ENCODE measurements around the gene LRRC7. TPM values are rescaled to one million over a fixed set of nuclear protein-coding genes. Genes with fewer than 3 reads are reported as not detected.

Gene LRRC7
- total RNA-seq, 4 donors from 2014 or later, result 0.40 to 1.7 (median 0.63) TPM

DNA sequence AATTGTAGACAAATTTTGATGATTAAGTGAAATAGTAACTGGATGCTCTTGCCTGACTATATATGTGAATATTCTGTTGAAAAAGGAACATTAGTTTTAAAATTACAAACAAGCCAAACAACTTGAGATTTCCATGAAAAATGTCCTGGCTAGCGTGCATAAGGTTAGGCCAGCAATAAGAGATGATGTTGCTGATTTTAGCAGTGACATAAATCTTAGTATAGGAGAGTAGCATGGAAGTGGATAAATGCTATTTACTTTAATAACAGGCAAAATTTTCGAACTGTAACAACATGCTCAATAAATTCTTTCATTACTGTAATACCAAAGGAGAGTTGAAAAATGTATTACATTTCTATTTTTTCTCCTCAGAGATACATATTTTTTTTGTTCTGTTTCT lies 266.6 kb downstream of the LRRC7 start:
- H3K36me3 ChIP-seq, result no peaks in the 10 kb centered on the region
- no peaks in the 10 kb centered on the region for H3K9me3 ChIP-seq
- no peak overlapping the region for H3K4me3 ChIP-seq
- DNase-seq, result no peak
- no peak overlapping the region for H3K27ac ChIP-seq
- no peaks in the 10 kb centered on the region for H3K4me1 ChIP-seq
- no peaks in the 10 kb centered on the region for H3K27me3 ChIP-seq
- TF ChIP-seq, protein P1, sequence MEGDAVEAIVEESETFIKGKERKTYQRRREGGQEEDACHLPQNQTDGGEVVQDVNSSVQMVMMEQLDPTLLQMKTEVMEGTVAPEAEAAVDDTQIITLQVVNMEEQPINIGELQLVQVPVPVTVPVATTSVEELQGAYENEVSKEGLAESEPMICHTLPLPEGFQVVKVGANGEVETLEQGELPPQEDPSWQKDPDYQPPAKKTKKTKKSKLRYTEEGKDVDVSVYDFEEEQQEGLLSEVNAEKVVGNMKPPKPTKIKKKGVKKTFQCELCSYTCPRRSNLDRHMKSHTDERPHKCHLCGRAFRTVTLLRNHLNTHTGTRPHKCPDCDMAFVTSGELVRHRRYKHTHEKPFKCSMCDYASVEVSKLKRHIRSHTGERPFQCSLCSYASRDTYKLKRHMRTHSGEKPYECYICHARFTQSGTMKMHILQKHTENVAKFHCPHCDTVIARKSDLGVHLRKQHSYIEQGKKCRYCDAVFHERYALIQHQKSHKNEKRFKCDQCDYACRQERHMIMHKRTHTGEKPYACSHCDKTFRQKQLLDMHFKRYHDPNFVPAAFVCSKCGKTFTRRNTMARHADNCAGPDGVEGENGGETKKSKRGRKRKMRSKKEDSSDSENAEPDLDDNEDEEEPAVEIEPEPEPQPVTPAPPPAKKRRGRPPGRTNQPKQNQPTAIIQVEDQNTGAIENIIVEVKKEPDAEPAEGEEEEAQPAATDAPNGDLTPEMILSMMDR (IDR thresholded peaks at IDR 0.05), result no peak
- no peak for TF ChIP-seq POLR2A (IDR thresholded peaks at IDR 0.05)

DNA sequence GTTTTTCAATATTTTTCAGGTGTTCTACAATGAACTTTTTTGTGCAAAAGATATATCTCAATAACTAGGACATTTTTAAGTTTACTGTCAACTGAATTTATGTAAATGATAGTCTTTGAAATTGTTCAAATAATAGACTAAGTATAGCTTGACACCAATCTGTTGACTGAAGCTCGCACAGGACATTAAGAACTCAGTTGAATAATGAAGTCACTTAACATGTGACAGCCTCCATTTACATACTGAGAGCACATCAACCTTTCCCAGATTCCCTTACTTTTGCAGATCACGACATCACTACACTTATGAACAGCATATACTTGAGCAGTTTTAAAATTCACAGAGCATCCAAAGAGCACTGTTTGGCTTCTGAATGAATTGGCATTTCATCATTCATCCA lies 268.2 kb downstream of the LRRC7 start:
- no peaks in the 10 kb centered on the region for H3K4me1 ChIP-seq
- H3K9me3 ChIP-seq, result no peaks in the 10 kb centered on the region
- DNase-seq, result no peak
- TF ChIP-seq, protein P1 (IDR thresholded peaks at IDR 0.05), result no peak
- no peak for TF ChIP-seq POLR2A (IDR thresholded peaks at IDR 0.05)
- H3K36me3 ChIP-seq, result no peaks in the 10 kb centered on the region
- no peak overlapping the region for H3K27ac ChIP-seq
- no peak overlapping the region for H3K4me3 ChIP-seq
- H3K27me3 ChIP-seq, result no peaks in the 10 kb centered on the region

DNA sequence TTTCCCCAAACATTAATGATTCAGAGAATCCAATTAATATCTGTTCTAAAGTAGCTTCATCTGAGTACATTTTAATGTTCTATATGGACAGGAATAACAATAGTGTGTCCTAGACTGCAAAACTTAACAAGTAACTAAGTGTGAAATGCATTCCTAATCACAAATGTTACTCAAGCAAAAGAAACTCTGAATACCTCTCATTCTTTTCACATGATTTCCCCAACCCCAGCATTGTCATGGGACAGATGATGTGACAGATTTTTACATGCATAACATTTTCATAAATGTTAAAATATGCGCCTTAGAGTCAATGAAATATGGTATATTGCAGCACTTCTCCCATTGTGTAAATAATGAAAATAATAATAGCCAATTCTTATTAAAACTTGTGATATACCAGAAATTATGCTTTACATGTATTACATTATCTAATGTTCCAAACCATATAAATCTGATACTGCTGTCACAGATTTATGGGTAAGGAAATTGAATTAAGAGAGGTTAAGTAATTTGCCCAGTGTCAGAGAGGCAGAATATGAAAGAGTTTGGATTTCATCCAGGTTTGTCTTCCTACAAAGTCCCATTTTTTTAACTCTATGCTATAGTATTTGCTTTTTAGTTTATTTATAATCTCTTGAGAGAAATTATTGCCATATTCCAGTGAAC lies 269.4 kb downstream of the LRRC7 start:
- Histone ChIP-seq H3K4me1 (no peaks in the 10 kb centered on the region), H3K4me3 (no peak overlapping the region), H3K27ac (no peak overlapping the region), H3K27me3 (no peaks in the 10 kb centered on the region), H3K36me3 (no peaks in the 10 kb centered on the region), H3K9me3 (no peaks in the 10 kb centered on the region)
- DNase-seq, result no peak
- TF ChIP-seq POLR2A (IDR thresholded peaks at IDR 0.05), result no peak
- TF ChIP-seq, protein P1 (IDR thresholded peaks at IDR 0.05), result no peak

DNA sequence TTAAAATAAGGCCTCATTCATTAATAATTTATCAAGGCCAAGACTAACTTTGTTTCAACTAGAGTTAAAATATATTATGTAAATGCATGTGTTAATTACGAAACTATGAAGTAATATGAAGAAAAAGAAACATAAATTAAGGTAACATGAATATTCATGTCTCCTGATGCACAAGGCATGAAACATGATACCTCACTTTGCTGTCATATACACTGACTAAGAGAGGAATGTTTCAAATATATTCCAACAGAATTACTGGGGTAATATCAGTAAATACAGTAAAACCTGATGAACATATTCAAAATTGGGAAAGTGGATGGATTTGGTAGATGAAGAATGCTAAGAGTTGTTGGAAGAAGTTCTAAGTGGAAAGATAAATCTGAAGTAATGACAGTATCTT lies 274.6 kb downstream of the LRRC7 start:
- no peak for DNase-seq

DNA sequence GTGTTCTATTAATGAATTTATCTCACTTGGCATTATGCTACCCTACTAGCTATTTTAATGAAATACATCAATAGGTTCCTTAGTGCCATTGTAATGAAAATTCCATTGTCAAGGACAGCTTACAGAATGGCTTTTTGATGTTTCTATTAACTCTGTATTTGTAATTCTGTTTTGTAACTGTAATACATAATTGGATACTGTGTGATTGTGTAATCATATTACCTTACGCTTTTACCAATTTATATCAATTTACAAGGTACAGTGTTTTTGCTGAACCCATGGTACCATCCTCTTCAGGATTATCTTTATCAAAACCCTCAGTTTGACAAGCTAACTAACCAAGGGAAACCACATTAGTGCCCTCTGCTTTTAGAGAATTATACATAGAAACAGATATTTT lies 277.9 kb downstream of the LRRC7 start:
- Histone ChIP-seq H3K4me1 (no peaks in the 10 kb centered on the region), H3K36me3 (no peaks in the 10 kb centered on the region), H3K9me3 (no peaks in the 10 kb centered on the region), H3K4me3 (no peak overlapping the region), H3K27me3 (no peaks in the 10 kb centered on the region), H3K27ac (no peak overlapping the region)
- TF ChIP-seq POLR2A (IDR thresholded peaks at IDR 0.05), result no peak
- TF ChIP-seq, protein P1 (IDR thresholded peaks at IDR 0.05), result no peak
- no peak for DNase-seq

More for the DNA sequence above, 274.6 kb downstream of the LRRC7 start:
- TF ChIP-seq, protein P1 (IDR thresholded peaks at IDR 0.05), result no peak
- no peak for TF ChIP-seq POLR2A (IDR thresholded peaks at IDR 0.05)
- no peaks in the 10 kb centered on the region for H3K9me3 ChIP-seq
- H3K27me3 ChIP-seq, result no peaks in the 10 kb centered on the region
- no peaks in the 10 kb centered on the region for H3K36me3 ChIP-seq
- no peak overlapping the region for H3K27ac ChIP-seq
- H3K4me3 ChIP-seq, result no peak overlapping the region
- H3K4me1 ChIP-seq, result no peaks in the 10 kb centered on the region

DNA sequence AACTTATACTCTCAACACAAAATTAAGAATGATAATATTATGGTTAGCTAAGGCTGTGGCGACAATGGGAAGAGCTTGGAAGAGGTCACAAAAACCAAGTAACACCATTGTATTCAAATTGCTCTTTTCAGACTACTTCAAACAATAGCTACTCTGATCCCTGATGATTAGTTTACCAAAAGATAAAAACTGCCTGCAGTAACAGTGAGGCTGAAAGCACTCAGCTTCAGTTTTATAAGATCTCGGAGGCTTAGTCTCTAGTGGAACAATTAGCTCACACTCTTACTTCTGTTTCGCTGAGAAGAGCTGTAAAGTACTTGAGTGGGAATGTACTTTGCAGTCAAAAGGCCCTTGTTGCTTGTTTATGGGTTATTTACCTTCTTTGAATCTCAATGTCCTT lies 278.5 kb downstream of the LRRC7 start:
- Histone ChIP-seq H3K27me3 (no peaks in the 10 kb centered on the region), H3K4me3 (no peak overlapping the region), H3K9me3 (no peaks in the 10 kb centered on the region), H3K4me1 (no peaks in the 10 kb centered on the region), H3K27ac (no peak overlapping the region), H3K36me3 (no peaks in the 10 kb centered on the region)
- DNase-seq, result no peak
- TF ChIP-seq POLR2A (IDR thresholded peaks at IDR 0.05), result no peak
- TF ChIP-seq, protein P1 (IDR thresholded peaks at IDR 0.05), result no peak
